Stimulated activated CD8-positive, alpha-beta memory T cell treated with anti-CD3 and anti-CD28 coated beads, Interleukin-2, amount 100 ng/mL, for 1 hour (primary cell): ENCODE data around the gene SERPINI1.
"Not testable (repeated sequence)": the region's sequence is repeated elsewhere in the genome, so short reads cannot be mapped to it uniquely, and the experiment has no call there.

ENCODE experiments used
- DNase-seq, 2 donors: peaks; one replicate each; pipeline ENCODE4 v3.0.0-alpha.2; 2020; ENCODE audit warnings: low read depth in 2 of 2

The SERPINI1 gene

DNA sequence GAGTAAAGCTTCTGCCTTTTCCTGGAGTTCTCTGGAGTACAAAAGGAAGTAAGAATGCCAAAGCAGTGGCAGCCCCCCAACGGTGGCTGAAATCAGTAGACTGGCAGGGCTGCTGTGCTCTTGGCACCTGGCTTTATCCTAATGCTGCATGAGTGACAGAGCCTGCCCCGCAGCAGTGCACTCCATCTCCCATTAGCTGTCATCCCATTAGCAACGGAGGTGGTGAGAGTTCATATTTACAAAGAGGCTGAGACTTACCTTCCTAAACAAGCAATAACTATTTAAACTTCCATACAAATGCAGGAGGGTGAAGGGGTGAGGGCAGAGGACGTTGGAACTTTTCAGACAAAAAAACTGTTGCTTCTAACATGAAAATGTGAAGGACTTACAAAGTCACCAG is 51.9 kb downstream of the SERPINI1 start:
- DNase-seq = no peak

- no peak for DNase-seq
Measured at GRCh38 chr3:167798443-167798842, 62.9 kb downstream of the SERPINI1 start.

- no peak for DNase-seq
Measured at GRCh38 chr3:167808910-167809309, 73.4 kb downstream of the SERPINI1 start.

GRCh38 chr3:167810236-167810635 is 74.7 kb downstream of the SERPINI1 start:
- no peak for DNase-seq

DNA sequence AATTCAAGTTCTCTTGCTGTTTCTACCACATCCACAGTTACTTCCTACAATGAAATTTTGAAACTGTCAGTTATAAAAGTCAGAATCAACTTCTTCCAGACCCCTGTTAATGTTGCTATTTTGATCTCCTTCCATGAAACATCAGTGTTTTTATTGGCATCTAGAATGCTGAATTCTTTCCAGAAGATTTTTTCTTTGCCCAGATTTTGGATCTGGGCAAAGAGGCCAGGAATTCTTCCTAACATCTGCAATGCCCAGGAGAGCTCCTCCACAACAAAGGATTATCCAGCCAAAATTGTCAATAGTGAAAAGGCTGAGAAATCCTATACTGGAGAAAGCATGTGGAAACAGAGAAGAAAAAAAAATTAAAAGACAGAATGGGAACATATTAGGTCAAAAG is 75.5 kb downstream of the SERPINI1 start:
- DNase-seq = no peak

DNA sequence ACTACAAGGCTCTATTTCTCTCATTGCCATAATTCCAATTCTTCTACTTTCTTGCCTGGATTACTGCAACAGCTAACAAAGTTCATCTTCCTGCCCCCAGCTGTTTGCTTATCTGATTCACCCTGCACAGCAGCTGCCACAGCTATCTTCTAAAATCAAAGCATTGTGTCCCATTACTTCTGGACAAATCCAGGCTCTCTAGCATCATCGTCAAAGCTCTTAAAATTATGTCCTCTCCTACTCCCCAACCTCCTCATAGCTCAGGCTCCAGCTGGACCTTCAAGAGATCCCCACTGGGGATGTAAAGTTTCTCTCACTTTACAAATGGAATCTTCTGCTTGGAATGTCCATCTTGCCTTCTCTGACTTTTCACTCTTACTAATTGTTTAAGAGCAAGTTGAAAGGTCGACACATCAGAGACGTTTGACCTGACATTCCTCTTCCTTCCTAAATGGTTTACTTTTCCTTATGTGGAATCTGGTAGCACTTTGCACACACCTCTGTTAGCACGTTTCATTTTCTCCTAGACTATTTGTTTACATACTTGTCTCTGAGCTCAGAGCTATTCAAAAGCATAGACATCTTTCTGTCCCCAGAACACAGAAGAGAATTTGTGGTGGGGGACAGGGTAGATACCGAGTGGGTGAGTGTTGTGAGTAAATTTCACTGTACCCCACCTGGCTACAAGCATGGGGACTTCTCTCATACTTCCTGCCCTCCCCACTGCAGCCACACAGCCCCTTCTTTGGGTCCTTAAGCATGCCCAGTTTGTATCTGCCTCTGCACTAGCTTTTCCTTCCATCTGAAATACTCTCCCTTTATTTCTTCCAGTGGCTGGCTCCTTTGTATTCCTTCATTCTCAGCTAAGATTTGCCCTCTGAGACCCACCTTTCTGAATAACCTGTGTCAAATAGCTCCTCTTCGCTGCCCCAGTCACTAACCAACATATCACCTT is 77.9 kb downstream of the SERPINI1 start:
- no peak for DNase-seq

DNA sequence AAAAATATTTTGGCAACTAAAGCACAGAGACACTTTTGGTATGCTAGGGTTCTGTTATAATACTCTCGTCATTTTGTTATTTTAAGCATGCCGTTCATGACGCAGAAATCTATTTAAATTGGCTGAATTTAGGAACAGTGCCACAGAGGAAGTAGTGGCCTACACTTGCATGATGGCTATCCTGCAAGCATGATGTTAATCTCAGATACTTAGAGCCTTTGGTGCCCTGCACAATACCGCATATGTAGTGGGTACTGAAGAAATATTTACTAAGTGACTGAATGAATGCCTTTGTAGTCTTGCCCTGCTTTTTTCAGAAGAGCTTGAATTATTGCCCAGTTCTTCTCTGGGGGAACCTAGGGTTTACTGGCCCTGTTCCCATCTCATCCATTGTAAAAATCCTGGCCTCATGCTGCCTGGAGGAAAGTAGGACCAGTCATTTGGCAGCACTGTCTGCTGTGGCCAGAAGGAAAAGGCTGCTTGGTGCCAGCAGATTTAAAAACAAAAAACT is 79.0 kb downstream of the SERPINI1 start:
- no peak for DNase-seq

GRCh38 chr3:167816953-167817352 is 81.4 kb downstream of the SERPINI1 start:
- no peak for DNase-seq

DNA sequence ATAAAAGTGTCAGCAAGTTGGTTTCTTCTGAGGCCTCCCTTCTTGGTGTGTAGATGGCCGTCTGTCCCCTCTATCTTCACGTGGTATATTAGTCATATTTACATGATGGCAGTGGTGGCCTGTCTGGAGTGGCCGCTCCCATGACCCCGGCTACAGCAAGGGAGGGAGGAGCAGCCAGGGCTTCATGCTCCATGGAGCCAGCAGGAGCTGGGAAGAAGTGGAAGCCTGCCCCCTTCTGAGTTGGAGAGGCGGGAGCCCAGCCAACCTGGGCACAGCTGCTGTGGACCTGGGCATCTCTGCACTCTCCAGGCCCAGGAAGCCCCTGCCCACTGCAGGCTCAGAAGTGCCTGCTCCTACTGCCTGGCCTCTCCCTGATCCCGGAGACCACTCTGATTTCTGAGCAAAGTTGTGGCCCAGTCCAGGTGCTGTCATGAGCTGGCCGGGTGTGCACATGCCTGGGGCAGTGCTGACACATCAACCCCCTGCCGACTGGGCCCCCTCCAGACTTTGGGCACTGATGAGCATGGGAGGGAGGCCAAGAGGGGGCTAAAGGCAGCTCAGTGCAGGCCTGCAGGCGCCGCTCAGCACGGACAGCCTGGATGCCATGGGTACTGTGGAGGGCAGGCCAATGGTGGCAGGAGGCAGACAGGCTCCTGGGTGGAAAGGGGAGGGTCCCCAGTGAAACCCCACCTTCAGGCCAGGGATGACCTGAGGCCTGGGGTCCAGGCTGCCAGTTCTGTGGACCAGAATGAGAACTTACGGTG is 84.8 kb downstream of the SERPINI1 start:
- DNase-seq = no peak

DNA sequence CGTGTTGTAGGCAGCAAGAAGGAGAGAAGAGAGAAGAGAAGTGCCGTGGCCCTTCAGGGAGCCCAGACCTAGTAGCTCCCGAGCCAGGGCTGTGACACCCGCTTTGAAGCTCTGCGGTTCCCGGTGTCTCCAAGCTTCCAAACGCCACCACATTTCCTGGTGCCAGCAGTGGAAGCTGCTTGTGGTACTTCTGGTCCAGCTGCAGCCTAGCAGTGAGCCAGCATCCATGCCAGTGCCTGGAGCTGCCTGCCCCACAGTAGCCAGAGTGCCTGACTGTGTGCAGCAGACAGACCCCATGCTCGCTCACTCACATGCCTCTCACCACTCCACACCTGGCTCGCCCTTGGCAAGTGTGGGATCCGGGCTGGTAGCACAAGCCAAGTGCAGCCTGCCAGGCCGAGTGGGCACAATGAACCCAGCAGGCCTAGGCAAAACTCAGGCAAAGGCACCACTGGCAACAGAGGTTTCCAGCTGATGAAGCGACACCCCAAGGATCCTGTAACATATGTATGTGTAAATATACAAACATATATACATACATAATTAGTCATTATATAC is 85.8 kb downstream of the SERPINI1 start:
- DNase-seq = no peak

DNA sequence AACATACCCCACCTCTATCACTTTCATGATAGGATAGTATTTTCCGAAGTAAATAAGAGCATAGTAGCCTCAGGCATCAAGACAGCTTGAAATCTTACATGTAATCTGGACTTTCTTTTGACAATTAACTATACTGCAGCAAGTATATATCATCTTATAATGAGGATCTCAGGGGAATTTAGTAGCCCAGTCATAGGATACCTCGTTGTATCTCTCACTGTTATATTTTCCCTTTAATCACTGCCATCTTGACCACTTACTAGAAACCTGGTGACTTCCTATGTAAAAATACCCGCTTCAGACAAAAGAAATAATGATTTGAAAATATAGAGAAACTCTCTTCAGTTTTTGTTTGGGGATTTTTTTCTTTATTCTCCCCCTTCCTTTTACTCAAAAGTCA is 88.2 kb downstream of the SERPINI1 start:
- DNase-seq = no peak

GRCh38 chr3:167827588-167827987 is 92.1 kb downstream of the SERPINI1 start:
- not testable (repeated sequence) for DNase-seq

GRCh38 chr3:167829071-167829470 is 93.5 kb downstream of the SERPINI1 start:
- no peak for DNase-seq

DNA sequence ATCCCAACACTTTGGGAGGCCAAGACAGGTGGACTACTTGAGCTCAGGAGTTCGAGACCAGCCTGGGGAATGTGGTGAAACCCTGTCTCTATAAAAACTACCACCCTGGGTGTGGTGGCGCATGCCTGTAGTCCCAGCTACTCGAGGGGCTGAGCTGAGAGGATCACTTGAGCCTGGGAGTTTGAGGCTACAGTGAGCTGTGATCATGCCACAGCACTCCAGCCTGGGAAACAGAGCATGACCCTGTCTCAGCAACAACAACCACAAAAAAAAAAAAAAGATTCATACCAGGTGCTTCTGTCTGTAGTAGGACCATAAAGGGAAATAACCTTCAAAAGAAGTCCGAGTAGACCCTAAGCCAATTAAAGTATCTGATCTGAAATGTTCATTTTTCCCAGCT is 94.5 kb downstream of the SERPINI1 start:
- DNase-seq = no peak

DNA sequence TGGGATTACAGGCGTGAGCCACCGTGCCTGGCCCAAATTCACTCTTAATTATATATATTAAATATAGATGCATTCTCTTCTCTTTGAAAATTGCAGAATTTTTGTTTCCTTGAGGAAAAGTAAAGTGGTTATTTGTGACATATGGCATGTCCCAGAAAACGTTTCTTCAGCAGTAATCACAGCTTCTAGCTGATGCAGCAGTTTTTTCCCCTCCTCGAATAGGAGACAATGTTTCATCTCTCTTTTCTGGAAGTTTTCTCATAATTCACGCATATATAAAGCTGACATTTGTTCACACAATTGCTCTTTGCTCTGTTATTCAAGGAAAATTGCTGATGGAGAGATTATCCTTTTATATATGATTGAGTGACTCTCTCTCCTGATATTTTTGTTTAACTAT is 99.8 kb downstream of the SERPINI1 start:
- DNase-seq = no peak

- no peak for DNase-seq
Measured at GRCh38 chr3:167835953-167836352, 100.4 kb downstream of the SERPINI1 start.

DNA sequence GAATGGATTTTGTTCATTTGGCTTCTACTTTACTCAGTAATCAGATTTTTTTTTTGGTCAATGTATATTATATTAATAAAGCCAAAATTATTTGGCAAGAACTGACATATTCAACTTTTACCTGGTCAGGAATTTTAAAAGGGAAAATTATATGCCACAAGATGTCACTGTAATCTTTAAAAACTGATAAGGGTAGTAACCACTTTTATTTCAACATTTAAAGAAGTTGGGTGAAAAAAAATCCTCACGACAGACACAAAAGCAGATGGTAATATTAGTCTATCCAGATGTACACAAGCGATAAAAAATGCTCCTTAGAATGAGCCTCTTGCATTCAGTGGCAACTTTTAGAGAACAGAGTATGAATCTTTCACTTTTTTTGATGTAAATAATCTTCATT is 101.9 kb downstream of the SERPINI1 start:
- DNase-seq = no peak

DNA sequence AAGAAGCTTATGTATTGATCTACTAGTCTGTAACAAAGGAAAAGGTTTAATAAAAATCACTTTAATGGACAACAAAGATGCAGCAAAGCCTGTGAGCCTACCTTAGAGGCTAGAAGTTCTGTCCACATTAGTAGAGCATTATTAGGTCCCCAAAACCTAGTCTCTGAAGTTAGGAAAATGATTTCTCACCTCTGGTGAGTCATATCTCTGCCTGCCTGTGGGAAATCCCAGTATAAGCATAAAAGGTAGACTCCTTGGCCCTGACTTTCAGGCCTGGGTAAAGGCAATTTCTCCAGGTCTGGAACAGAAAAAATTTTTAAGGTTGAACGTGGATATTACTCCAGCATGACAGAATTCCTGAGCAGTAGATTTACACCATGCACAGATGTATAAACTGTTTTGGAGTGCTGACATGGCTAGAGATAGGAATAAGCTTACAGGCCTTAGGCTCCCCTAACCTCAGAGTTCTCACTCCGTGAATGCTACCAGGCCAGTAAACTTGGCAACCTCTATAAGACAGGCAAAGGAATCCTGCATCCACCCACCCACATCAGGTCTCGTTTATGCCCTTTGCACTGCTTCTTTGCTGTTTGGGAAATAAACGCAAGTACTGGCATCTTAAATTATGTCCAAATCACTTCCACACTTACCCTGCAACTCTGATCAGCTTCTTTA is 104.1 kb downstream of the SERPINI1 start:
- DNase-seq = no peak

- no peak for DNase-seq
Measured at GRCh38 chr3:167840247-167840646, 104.7 kb downstream of the SERPINI1 start.

DNA sequence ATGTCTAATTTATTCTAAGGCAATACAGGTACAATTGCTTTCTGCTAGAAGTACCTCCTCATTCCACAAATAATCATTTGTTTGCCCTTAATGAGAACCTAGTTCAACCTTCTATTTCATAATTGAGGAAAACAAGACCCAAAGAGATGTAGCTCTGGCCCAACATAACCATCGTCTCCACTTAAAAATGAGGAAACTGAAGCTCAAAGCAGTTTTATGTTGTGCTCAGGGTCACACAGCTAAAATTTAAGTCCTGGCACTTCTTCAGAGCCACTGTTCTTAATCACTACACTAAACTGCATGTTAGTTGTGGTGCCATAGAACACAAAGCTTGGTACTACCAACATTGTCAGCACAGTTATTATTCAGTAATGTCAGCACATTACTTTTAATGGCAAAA is 108.0 kb downstream of the SERPINI1 start:
- no peak for DNase-seq

DNA sequence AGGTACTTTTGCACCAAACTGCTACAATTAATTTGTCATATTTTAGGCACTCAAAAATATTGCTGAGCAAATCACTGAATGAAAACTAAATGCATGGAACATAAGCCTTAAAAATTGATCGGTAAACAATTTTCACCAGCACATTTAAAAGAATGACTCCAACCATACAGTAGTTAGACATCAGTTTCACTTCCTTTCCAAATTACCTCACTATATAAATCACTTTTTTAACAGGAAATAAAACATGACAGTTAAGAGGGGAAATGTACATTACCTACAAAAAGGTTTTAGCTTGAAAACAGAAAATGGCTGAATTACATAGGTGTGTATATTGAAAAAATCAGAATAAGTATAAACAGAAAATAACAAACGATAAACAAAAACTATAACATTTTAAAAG is 108.4 kb downstream of the SERPINI1 start:
- no peak for DNase-seq

DNA sequence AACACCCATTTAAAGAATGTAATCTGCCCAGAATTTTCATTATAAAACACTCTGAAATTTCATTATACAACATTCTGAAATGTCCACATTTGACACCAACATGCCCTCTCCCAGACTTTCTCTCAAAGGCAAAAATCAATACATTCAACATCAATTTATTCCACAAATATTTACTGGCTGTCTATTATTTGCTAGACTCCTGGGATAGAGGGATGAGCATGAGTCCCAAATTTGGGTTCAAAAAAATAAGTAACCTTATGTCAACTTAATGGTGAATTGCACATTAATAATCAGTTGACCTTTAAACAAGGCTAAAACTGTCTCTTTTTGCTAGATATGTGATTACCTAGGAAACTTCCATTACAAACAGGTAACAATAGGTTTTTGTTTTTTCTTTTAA is 109.0 kb downstream of the SERPINI1 start:
- no peak for DNase-seq
